HG02981 (cell line): Measurements from ENCODE around the gene SSX2IP.

Experiments
- ATAC-seq: cut with Tn5 transposase; IDR thresholded peaks from one replicate; pipeline ENCODE4 v1.9.1; 2021; ENCODE audit warnings: mild to moderate bottlenecking, moderate library complexity; ENCODE audit not compliant: unreplicated experiment

Gene SSX2IP

DNA sequence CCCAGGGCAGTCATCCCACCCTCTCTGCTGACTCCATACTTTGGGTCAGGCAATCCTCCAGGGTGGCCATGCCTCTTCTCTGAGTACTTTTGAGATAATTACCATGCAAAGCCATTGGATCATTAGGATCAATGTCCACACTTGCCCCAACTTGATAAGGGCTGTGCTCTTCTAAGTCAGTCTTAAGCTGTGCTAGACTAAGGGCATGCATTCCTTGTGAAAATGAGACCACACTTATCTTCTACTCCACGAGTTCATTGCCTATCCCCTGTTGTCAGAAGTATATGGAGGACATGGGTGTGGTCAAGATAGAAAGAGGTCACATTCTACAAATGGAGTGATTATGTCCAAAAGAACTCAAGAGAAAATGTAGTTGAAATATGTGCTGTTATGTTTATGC is 18.9 kb upstream of the SSX2IP start:
- ATAC-seq = no peak

DNA sequence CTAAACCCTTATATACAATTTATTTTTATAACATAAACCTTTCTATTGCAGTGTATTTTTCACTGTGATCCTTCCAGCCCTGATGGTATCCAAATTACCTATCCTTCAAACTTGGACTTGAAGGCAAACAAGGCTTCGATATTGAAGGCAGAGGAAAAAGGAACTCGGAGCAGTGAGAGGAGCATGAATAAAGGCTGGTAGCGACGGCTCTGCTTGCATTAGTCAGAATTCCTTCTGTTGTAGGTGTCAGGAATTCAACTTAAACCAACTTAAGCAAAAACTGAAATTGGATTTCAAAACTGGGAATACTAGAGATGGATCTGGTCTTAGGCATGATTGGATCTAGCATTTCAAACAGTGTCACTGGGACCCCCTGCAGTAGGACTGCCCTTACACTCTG is 17.8 kb upstream of the SSX2IP start:
- ATAC-seq = no peak

DNA sequence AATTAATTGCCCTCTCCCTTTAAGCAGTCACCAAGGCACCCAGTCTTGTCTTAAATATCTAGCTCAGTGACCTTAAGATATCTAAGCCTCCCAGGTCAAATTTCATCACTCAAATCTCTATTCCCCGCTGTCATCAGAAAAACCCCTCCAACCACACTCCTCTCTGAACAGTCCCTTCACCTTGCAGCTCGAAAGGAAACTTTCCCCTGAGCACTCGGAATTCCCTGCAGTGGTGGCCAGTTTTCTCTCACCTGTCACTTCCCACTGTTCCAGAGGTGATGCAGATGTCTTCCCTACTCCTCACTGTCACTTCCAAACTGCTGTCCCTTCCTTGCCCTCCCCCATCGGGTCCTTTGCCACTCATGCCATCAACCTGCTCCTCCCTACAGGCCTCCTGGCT is 15.3 kb upstream of the SSX2IP start:
- ATAC-seq = no peak

DNA sequence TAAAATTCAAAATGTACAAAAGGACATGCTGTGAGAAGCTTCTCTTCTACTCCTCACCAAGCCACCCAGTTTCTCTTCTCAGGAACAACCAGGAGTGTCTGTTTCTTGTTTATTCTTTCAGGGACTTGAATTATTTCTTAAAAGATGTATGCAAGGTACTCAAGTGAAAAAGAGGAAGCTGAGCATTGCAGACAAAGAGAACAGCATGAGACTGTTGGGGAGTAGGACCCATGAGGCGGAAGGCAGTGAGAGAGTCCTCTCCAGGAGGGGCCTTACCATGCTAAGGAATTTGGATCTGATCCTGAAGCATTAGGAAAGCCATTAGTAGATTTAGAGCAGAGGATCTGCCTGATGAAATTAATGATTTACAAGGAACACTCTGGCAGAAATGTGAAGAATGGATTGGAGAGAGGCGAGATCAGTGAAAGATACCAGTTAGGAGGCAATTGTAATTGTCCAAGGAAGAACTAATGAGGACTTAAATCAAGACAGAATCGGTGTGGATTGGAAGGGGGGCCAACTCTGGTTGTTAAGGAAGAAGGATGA is 14.7 kb upstream of the SSX2IP start:
- no peak for ATAC-seq

DNA sequence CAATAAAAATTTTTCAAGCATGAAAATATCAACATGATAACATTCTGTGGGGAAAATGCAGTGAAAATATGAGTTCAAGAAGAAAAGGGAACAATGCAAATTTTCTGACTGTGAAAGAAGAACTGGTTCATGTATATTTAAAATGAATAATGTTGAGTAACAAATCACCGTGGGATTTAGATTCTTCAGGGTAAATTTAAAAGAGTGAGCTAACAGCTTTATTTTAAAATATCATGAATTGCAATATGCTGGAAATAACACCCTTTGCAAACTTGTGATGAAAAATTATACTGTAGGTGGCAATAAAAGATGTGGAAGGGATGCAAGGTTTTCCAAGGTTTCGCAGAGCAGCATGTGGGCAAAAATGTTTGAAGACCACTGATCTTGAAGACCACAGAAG is 13.2 kb upstream of the SSX2IP start:
- ATAC-seq = no peak

DNA sequence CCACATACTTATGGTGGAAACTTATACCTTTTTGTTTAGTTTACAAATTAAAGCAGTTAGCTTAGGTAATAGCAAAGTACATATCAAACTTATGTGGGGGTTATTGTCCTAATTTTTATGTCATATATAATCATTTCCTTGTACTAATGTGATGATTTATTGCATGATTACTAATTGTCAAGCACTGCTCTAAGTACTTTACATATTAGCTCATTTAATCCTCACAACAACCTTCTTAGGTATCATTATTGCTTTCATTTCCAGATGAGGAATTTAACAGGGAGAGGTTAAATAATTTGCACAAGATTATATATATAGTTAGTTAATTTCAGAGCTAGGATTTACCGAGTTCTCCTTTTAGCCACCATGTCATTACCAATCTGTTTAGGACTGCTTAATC is 11.9 kb upstream of the SSX2IP start:
- no peak for ATAC-seq

DNA sequence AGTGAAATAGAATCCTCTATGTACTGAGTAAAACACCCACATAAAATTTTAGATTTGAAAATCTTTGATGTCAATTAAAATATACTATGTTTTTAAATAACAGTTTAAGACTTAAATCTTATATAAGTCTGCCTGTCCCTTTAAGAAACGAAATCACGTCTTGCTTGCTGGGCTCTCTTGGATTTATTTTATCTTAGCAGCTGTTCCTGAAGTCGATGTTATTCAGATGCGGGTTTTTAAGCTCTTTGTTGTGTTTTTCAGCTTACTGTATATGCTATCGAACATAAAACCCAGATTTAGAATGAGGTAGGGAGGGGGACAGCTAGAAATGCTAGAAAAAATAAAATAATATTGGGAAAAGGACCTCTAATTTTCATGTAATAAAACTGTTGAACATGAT is 11.1 kb upstream of the SSX2IP start:
- no peak for ATAC-seq

DNA sequence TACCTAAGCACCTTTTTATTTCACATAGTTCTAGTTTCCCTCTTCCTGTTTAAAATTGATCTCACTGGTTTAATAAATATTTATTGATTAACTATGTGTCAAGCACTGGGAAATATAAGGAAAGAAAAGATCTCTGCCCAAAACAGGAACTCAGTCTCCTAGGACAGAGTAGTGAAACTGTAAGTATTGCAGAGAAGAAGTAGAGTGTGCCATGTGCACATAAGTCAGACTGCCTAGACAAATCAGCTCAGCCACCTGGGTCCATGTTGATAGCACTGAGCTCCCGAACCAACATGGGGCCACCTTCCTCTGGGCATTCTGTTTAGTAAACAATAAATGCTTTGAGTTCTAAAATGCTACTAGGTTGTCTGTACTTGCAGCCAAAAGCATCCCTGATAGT is 9.8 kb upstream of the SSX2IP start:
- peak; percentile 73 for ATAC-seq

DNA sequence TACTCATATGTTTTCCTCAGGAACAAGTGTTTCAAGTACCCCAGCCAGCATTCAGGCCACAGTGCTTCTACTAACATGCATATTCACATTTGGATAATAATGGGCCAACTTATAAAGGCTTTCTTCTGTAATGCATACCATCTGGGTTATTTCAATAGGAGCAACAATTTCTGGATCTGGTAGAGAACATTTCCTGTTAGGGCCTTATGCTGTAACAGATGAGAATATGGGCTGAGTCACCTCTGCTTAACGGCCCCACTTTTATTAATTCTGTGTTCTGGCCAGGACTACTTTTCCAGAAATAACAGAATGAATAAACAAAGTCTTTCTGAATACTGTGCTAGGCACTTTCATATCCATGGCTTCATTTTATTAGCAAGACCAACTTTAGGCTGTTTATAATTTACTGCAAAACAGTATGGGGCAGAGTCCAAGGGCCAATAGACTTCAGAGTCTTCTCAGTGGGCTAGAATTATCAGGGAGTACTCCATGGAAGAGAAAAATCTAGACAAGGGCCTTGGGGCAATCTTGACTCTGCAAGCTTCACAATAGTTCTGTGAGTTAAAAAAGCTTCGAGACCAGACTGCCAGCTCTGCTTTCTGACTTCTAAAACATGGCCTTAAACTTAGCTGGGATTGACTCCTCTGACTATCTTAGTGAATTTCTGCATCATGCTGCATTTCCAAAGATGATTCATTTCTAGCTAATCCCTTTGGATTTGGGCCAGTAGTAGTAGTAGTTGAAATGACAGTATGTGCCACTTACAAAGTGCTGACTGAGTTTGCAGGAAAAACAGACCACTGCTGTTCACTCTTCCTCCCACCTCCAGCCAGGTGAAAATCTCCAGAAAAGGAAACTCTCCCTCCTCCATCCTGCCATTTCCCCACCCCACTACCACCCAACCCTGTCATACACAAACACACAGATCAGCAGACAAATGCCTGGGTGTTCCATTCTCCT is 8.2 kb upstream of the SSX2IP start:
- no peak for ATAC-seq

DNA sequence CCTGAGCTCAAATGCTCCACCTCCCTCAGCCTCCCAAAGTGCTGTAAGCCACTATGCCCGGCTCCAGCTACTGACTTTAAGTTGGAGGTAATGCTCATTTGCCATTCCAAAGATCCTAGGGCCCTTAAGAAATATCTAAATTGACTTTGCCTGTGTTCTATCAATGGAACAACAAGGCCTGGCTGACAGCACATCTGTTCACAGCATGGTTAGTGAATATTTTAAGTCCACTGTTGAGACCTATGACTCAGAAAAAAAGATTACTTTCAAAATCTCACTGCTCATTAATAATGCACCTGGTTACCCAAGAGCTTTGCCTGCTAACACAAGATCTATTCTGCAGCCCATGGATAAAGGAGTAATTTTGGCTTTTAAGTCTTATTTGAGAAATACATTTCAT is 3.5 kb upstream of the SSX2IP start:
- ATAC-seq = no peak

DNA sequence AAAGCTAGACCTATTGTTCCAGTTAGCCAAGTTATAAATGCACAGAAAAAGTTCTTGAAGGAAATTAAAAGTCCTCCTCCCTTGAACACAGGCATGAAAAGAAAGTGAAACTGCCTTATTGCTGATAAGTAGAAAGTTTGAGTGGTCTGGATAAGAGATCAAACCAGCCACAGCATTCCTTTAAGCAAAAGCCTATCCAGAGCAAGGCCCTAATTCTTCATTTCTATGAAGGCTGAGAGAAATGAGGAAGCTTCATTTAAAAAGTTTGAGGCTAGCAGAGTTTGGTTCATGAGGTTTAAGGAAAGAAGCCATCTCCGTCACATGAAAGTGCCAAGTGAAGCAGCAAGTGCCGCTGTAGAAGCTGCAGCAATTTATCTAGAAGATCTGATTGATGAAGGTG is 2.7 kb upstream of the SSX2IP start:
- ATAC-seq = no peak

DNA sequence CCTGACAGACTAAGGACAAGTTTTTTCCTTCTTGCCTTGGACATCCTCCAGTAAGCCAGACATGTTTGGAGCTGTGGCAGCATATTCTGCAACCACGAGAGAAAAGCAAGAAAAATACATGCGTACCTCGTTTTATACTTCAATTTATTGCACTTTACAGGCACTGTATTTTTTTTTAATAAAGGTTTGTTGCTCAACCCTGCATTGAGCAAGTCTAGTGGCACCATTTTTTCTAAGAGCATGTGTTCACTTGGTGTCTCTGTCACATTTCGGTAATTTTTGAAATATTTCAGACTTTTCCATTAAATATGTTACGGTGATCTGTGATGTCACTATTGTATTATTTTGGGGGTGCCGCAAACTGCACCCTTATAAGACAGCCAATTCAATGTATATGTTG is 2.1 kb upstream of the SSX2IP start:
- no peak for ATAC-seq

DNA sequence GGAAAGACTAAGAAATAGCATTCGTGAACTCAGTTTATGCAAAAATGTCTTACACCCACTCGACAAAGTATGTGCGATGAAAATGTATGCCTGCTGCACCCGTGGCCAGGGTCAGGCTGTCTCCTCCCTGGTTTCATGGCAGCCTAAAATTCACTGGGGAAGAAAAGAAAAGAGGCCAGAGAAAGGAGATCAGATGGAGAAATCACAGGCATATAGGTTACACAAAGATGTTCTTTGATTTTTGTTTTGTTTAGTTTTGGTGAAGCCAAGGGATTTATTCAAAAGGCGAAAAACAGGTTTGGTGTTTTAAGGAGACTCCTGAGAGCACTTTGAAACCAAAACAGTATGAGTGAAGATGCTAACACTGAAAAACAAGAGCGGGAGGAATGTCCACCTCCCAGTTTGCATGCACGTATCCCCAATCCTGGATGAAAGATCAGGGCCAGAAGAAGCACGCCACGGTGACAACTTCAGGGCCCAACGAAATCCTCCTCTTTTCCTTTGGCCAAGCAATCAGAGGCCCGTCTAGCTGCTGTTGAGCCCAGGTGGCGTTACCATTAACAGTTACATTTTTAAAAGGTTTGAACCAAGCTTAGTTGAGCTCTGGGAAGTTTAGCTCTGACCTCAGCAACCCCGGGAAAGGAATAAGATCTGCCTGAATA is 992 bp upstream of the SSX2IP start:
- no peak for ATAC-seq

DNA sequence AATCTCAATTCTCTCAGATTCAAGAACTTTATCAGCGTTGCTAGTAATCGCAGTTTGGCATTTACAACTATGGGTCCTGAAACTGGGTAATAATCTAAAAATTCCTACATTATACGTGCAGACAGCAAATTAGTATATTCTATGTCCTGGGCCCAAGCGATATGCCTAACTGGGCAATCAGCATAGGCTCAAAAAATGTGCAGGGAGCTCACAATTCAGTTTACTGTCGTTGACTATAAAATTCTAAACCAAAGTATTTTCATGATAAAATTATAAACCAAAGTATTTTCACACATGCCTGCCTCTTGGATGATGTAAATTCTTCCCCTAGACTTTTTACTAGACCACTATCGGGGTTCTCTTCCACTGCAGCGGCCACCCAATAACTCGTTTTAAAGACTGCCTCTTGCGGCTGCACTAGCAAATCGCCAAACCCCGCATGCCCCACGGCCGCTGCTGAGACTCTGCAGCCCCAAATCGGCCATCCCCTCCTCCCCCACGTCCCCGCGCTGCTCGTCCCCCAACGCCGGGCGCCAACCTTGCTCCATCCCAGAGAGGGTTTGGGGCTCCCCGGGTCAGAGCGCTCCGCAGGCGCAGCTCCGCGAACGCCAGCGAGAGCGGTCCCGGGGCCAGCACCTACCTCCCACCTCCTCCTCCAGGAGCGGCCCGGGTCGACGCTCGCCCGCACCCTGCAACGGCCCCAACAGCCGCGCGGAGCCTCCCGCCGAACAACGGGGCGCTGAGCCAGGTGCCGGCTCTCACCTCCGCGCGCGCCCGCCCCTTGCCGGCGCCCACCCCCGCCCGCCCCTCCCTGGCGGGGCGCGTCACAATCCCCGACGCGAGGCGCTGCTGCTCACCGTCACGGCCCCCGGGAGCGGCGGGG is 506 bp downstream of the SSX2IP start:
- peak; percentile 34 for ATAC-seq

DNA sequence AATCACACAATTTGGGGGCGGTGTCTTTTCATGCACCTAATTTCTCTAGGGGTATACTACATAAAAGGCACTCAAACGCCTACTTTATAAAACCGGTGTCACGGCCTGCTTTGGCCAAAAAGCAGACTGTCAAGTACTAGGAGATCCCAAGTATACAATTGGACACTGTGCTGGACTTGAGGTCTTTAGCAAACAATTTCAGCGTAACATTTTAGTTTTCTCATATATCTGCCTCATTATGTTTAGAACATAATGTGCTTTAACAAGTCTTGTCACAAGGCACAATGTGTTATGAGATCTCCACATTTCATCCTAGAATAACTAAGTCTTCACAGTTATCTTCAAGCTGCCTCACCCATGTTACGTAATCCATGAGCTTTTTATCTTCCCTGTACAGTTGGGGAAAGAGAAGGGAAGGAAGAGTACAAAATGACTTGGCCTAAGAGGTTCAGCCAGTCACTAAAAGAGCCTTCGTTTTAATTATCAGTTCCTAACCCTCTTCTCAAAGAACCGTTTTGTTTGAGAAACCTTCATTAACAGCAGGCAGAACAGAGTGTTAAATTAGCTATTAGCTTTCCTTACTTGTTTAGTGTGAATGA is 1.7 kb downstream of the SSX2IP start:
- ATAC-seq = no peak

DNA sequence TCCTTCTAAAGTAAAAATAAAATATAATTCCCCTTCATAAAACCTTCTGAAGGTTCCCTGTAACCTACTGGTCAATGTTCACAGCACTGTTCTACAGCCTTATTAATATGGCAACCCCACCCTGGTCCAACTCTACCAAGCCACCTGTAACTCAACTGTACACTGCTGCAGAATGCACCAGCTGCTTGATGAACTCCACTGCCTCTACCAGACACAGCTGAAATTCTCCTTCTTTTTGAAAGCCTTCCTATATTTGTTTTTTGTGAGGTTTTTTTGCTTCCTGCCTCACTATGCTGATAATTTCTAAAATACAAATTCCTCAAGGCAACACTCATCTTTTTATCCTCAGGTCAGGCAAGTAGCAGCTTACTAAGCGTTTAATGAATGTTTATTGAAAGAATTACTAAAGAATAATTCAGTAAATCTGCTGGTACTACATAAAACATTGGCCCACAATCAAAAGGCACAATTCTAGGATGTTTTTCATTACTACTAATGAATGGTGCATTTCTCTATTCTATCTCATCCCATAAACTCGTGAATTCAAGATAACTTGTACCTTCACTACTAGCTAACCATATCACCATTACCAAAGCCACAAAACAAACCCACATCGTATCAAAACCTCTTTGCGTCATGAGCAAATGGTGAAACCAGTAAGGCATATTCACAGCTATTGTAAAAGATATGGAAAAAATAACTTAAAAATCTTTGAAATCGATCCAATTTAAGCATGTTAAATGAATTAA is 2.4 kb downstream of the SSX2IP start:
- no peak for ATAC-seq

DNA sequence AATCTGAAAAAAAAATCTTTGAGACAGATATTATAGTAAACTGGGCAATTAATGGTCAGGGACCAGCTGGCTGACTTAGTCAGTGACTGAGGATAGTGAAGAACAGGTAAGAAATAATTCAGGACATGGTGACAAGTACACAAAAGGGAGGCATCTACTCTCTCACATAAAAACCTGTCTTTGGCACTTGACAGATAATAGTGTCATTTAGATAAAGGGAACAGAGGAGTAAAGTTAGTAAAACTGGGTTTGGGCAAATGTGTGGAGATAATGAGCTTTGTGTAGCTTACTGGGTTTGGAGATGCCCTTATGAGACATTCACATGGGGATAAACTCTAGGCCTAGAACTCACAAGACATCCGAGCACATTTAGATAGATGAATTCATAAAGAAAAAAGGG is 4.0 kb downstream of the SSX2IP start:
- no peak for ATAC-seq

DNA sequence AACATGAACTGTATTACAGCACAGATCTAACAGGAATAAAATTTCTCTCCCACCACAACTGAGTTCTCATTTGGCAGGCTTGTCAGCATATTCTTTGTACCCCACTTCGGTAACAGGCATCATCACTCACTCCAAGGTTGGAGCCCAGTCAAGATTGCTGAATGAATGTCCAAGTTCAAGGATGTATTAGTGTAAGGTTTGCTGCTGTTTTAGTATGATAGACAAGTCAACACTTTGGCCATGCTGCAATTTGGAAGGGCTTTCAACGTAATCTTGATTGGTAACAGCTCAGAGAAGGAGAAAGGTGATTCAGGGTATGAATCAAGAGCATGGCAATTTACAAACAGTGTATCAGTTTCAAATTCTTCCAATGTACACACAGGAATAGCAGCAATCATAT is 6.8 kb downstream of the SSX2IP start:
- no peak for ATAC-seq

DNA sequence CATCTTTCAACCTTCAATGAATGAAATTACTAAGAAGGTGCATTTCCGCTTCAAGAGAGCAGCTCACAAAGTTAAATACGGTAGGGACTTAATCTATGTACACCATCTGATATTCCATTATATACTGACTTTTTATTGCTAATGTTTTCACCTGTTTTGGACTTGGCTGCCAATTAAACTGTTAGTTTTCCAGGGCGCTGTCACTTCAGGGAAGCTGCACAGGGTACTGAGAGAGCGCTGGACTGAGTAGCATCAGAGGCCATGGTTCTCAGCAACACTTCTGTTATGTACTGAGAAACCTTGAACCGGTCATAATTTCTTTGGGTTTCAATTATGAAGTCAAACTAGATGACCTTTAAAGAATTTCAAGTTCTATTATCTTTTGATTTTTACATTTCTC is 8.2 kb downstream of the SSX2IP start:
- no peak for ATAC-seq
